Prostate gland (tissue), 2 donors: ENCODE measurements around the gene TTLL6. TPM values are rescaled to one million over a fixed set of nuclear protein-coding genes. Genes with fewer than 3 reads are reported as not detected.
A peak's percentile ranks its signal among the peaks of the same experiment; 100 is the strongest.

Experiments
- DNase-seq: peaks from one replicate; pipeline ENCODE4 v3.0.0-alpha.2; 2019; ENCODE audit warnings: low spot score
- H3K27ac ChIP-seq, 2 donors: fragments of 200-600 bp; sonication (generic); 2 replicates each; pipeline ENCODE4 v1.5.1; 2017 to 2019
- H3K27me3 ChIP-seq: fragments of 200-600 bp; sonication (generic); replicated peaks from 2 replicates; pipeline ENCODE4 v1.5.1; 2019; ENCODE audit not compliant: insufficient read depth
- H3K36me3 ChIP-seq, 2 donors: fragments of 200-600 bp; sonication (generic); 1 replicate in 1 of 2; 2 replicates in 1 of 2; pipeline versions ENCODE4 v1.5.1 to v1.8.1; 2017 to 2019
- H3K4me1 ChIP-seq: fragments of 200-600 bp; sonication (generic); replicated peaks from 2 replicates; pipeline ENCODE4 v1.5.1; 2019
- H3K4me3 ChIP-seq, 2 donors: fragments of 200-600 bp; sonication (generic); 2 replicates each; pipeline ENCODE4 v1.5.1; 2017 to 2019
- H3K9me3 ChIP-seq: fragments of 200-600 bp; sonication (generic); 2 replicates; pipeline ENCODE4 v1.5.1; 2017
- POLR2A ChIP-seq: fragments of 450-650 bp; IDR thresholded peaks from one replicate; pipeline ENCODE4 v1.6.1; 2016; ENCODE audit warnings: antibody characterized with exemption, mild to moderate bottlenecking
- POLR2AphosphoS5 ChIP-seq: sonication (generic); formaldehyde crosslinking; IDR thresholded peaks from one replicate; pipeline ENCODE4 v1.6.1; 2017; ENCODE audit warnings: antibody characterized with exemption
- WGBS: methylation state at CpG from one replicate; pipeline ENCODE4 v1.1.5; 2018; 5-methylcytosine and 5-hydroxymethylcytosine counted together
- intact Hi-C: fragments of 100-400 bp; cut with DNase I; formaldehyde crosslinking; loops from one replicate; pipeline ENCODE4 v1.14.2; 2022
- total RNA-seq, 2 donors: library from RNA; depleted of rRNA; stranded (reverse); fragments of >200 nt; gene quantifications; one replicate each; pipeline ENCODE4 v1.1.0, GENCODE V29; 2016
- TF ChIP-seq, protein P1 (sequence below), 4 experiments: fragments of 200-600 bp in 2 of 4; fragments of 450-650 bp in 2 of 4; sonication (generic) in 2 of 4; IDR thresholded peaks; 1 replicate in 3 of 4; 2 replicates in 1 of 4; pipeline ENCODE4 v1.5.1; 2016 to 2019; ENCODE audit warnings: antibody characterized with exemption in 4 of 4, mild to moderate bottlenecking in 2 of 4, moderate library complexity in 2 of 4

The TTLL6 gene
- total RNA-seq, 2 donors from 2014 or later: 0.23 to 4.0 TPM

DNA sequence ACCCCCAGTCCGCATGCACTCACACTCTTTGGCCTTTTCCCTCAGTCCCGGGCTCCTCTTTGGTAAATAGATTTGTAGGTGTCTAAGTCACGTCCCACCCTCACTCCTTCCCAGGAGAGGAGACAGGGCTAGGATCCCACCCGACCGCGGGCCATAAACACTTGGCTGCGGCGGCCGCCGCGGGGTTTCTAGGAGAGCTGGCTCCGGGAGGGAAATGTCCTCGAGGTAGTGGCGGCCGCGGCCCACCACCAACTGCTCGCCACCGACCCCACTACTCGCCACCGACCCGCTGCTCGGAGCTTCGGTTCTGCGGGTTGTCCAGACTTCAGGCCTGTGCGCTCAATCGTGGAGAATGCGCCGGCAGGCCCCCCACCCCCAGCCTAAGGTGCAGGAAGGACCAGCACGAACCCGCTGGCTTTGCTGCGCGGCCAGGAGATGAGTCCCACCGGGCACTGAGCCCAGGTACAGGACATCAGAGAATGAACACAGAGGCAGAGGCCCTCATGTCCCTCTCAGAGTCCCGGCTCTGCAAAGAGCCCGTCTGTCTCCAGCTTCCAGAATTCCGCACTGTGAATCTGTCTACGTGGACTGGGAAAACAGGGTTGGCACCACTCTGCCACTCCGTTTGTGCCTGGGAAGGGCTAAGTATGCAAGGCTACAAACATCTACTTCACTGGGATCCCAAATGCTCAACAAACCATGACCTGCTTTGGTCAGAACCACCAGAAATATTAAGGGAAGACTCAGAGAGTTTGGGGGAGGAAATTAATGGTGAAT, 91.6 kb downstream of the TTLL6 start:
- Histone ChIP-seq H3K27me3 (no peaks in the 10 kb centered on the region), H3K9me3 (no peaks in the 10 kb centered on the region), H3K27ac (peak overlapping the region; percentile 97 to 98), H3K4me1 (peaks cover 15% of the 10 kb centered on the region), H3K4me3 (peak overlapping the region; percentile 55 to 63), H3K36me3 (no peaks in the 10 kb centered on the region)
- intact Hi-C loops: loop anchor here (5.0 to 10.0 kb wide), 2 partner anchors 67 to 159 kb away; no protein-coding TSS in a partner anchor
- DNase-seq: peak; percentile 44
- 3% methylated on average over 34 of the region's 38 CpGs for WGBS
- no peak for TF ChIP-seq POLR2AphosphoS5
- no peak for TF ChIP-seq POLR2A
- TF ChIP-seq, protein P1, sequence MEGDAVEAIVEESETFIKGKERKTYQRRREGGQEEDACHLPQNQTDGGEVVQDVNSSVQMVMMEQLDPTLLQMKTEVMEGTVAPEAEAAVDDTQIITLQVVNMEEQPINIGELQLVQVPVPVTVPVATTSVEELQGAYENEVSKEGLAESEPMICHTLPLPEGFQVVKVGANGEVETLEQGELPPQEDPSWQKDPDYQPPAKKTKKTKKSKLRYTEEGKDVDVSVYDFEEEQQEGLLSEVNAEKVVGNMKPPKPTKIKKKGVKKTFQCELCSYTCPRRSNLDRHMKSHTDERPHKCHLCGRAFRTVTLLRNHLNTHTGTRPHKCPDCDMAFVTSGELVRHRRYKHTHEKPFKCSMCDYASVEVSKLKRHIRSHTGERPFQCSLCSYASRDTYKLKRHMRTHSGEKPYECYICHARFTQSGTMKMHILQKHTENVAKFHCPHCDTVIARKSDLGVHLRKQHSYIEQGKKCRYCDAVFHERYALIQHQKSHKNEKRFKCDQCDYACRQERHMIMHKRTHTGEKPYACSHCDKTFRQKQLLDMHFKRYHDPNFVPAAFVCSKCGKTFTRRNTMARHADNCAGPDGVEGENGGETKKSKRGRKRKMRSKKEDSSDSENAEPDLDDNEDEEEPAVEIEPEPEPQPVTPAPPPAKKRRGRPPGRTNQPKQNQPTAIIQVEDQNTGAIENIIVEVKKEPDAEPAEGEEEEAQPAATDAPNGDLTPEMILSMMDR (IDR thresholded peaks at IDR 0.05): no peak

DNA sequence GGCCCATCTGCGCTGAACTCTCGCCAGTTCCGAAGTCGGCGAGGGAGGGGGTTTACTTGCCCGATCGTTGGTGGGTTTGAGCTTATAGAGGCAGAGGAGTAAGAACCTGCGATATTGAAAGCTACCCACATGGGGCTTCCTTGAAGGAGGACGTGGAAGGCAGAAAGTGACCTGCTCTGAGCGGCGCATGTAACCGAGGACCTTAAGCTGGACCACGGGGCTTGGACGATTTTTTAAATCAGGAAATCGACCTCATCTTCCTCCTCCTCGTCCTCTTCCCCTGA, 92.1 kb downstream of the TTLL6 start:
- no peaks in the 10 kb centered on the region for H3K9me3 ChIP-seq
- peak overlapping the region; percentile 55 to 63 for H3K4me3 ChIP-seq
- intact Hi-C loops: loop anchor here (5.0 to 10.0 kb wide), 2 partner anchors 67 to 160 kb away; no protein-coding TSS in a partner anchor
- DNase-seq: no peak
- no peaks in the 10 kb centered on the region for H3K27me3 ChIP-seq
- H3K4me1 ChIP-seq: peaks cover 10% of the 10 kb centered on the region
- WGBS: 2% methylated on average over 16 of the region's 16 CpGs
- no peaks in the 10 kb centered on the region for H3K36me3 ChIP-seq
- peak overlapping the region; percentile 97 to 98 for H3K27ac ChIP-seq
- TF ChIP-seq POLR2AphosphoS5 (no peak), POLR2A (no peak)
- TF ChIP-seq, protein P1 (IDR thresholded peaks at IDR 0.05): no peak

DNA sequence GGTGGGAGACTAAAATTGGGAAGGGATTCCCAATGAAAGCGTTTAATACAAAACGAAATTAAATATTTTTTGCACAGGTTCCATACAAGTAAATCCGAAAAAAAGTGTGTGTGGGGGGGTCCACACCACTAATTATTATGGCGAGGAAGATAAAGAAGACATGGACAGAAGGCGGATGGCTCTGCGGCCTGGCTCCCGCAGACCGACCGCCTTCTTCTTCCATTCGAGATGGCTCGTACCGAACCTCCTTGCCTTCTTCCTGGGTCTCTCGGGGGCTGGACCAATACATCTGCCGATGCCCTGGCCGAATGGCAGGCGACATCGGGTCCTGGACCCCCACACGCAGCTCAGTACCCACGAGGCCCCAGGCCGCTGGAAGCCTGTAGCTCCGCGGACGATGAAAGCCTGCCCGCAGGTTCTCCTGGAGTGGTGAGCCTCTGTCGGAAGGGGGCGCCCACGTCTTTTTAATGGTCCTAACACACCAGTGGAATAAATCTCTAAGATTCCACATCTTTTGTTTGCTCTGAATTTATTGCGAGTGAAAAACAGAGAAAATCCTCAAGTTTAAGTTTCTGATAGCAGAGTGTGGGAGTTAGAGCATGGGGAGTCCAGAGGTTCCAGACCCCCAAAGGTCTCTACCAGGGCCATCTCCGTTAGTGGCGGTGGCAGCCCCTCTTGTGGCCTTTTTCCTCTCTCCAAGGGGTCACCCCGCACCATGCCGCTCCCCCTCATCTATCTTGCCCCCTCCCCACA, 92.6 kb downstream of the TTLL6 start:
- H3K4me1 ChIP-seq: peaks cover 5% of the 10 kb centered on the region
- peak; percentile 94 for DNase-seq
- peak overlapping the region; percentile 97 to 98 for H3K27ac ChIP-seq
- no peak for TF ChIP-seq POLR2A
- TF ChIP-seq, protein P1 (IDR thresholded peaks at IDR 0.05): peak; percentile 66 to 87 (median 80)
- TF ChIP-seq POLR2AphosphoS5: peak; percentile 63
- H3K36me3 ChIP-seq: no peaks in the 10 kb centered on the region
- 4% methylated on average over 32 of the region's 32 CpGs for WGBS
- no peaks in the 10 kb centered on the region for H3K9me3 ChIP-seq
- intact Hi-C loops: loop anchor here (5.0 to 10.0 kb wide), 2 partner anchors 68 to 160 kb away; no protein-coding TSS in a partner anchor
- H3K27me3 ChIP-seq: no peaks in the 10 kb centered on the region
- H3K4me3 ChIP-seq: peak overlapping the region; percentile 55 to 63

DNA sequence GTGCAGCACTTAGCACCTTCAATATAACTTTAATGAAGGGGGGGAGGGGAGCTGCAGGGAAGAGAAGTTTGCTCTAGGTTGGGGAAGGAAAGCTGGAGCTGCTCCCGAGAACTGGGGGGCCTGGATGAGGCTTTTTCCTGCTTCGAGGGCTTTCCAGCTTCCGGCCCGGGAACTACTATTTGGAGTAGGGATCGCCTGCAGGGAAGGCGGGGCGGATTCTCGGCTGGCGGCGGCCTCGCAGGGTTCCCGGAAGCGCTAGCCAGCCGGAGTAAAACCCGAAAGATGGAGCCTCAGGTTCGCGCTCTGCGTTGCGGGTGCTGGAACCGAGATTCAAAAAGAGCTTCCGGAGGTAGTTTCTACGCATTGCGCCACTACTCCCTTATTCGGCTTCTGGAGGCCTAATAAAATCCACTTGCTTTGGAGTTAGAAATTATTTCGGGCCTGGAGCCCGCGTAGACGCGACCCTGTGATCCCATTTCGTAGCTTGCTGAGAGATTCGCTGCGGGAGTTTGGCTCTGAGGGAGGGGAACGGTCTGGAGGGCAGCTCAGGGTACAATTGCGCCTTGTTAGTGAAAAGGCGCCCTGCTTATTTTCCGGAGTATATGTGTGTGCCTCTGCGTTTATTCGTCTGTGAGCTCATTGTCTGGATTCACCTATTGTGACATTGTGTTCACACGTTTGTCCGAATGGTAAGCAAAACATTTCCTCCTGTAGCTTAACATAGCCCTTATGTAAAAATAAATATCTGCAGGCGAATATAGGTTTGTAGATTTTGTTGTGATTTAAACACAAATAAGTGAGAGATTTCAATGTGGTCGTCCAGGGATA, 93.4 kb downstream of the TTLL6 start:
- no peaks in the 10 kb centered on the region for H3K9me3 ChIP-seq
- intact Hi-C loops: loop anchor here (10.0 kb wide), 1 partner anchor 161 kb away; no protein-coding TSS in a partner anchor
- peaks cover 5% of the 10 kb centered on the region for H3K4me1 ChIP-seq
- WGBS: 7% methylated on average over 42 of the region's 42 CpGs
- H3K27ac ChIP-seq: peak overlapping the region; percentile 97 to 98
- no peaks in the 10 kb centered on the region for H3K36me3 ChIP-seq
- TF ChIP-seq POLR2AphosphoS5 (no peak), POLR2A (no peak)
- TF ChIP-seq, protein P1 (IDR thresholded peaks at IDR 0.05): no peak
- no peaks in the 10 kb centered on the region for H3K27me3 ChIP-seq
- peak; percentile 67 for DNase-seq
- peak overlapping the region; percentile 55 to 63 for H3K4me3 ChIP-seq
